H1 (cell line): ENCODE measurements around the gene FAT1. TPM values are rescaled to one million over a fixed set of nuclear protein-coding genes. Genes with fewer than 3 reads are reported as not detected.

Source experiments
- CTCF ChIA-PET: fragments of 300-600 bp; sonication (Branson Sonifier 250); formaldehyde crosslinking; loops from one replicate; lab custom pipeline; 2021; ENCODE audit not compliant: partially characterized antibody; lab: Charles Lee
- POLR2A ChIA-PET: fragments of 300-600 bp; sonication (Branson Sonifier 250); formaldehyde crosslinking; loops from one replicate; lab custom pipeline; 2021; ENCODE audit warnings: inconsistent platforms; ENCODE audit not compliant: partially characterized antibody; lab: Charles Lee
- DNase-seq, 2 experiments: peaks; one replicate each; pipeline versions ENCODE4 v3.0.0 to v3.0.0-alpha.2; 2010 to 2022; ENCODE audit warnings: low spot score in 2 of 2, low read depth in 1 of 2, mixed read lengths in 1 of 2
- FAIRE-seq: peaks from 2 replicates; lab custom pipeline; 2011; peaks lifted over from hg19 to GRCh38; lab: Jason Lieb, UNC
- H2AFZ ChIP-seq: 2 replicates; pipeline ENCODE4 v1.8.1; 2012; ENCODE audit warnings: low read length, inconsistent platforms
- H2AK5ac ChIP-seq: 2 replicates; pipeline ENCODE4 v1.6.1; 2013; ENCODE audit warnings: low read depth, low read length
- H2BK120ac ChIP-seq: replicated peaks from 2 replicates; pipeline ENCODE3; 2013; ENCODE audit warnings: low read depth, low read length, inconsistent platforms
- H2BK12ac ChIP-seq: 2 replicates; pipeline ENCODE4 v1.6.1; 2013; ENCODE audit warnings: low read depth, low read length
- H2BK15ac ChIP-seq: 2 replicates; pipeline ENCODE4 v1.6.1; 2013; ENCODE audit warnings: low read length
- H2BK20ac ChIP-seq: 2 replicates; pipeline ENCODE4 v1.6.1; 2013; ENCODE audit warnings: low read length
- H2BK5ac ChIP-seq: 2 replicates; pipeline ENCODE4 v1.6.1; 2013; ENCODE audit warnings: low read depth, low read length
- H3K14ac ChIP-seq: 2 replicates; pipeline ENCODE4 v1.6.1; 2013; ENCODE audit warnings: inconsistent platforms; ENCODE audit not compliant: insufficient read length
- H3K18ac ChIP-seq: 2 replicates; pipeline ENCODE4 v1.6.1; 2013; ENCODE audit warnings: low read length; ENCODE audit errors: extremely low read depth
- H3K23ac ChIP-seq: 2 replicates; pipeline ENCODE4 v1.6.1; 2013; ENCODE audit warnings: inconsistent platforms; ENCODE audit not compliant: insufficient read length
- H3K23me2 ChIP-seq: 2 replicates; pipeline ENCODE4 v1.6.1; 2013; ENCODE audit warnings: low read depth, low read length
- H3K27ac ChIP-seq: 2 replicates; pipeline ENCODE4 v1.6.1; 2011; ENCODE audit warnings: low read depth, low read length, inconsistent platforms
- H3K27me3 ChIP-seq, 4 experiments: replicated peaks in 1 of 4; 1 replicate in 1 of 4; 2 replicates in 3 of 4; pipeline versions ENCODE4 v1.6.1 to v1.8.1; 2011 to 2013; ENCODE audit warnings: low read length in 3 of 4, mild to moderate bottlenecking in 3 of 4, inconsistent platforms in 2 of 4, mixed read lengths in 2 of 4, moderate library complexity in 1 of 4; ENCODE audit not compliant: control insufficient read depth in 3 of 4, insufficient read depth in 3 of 4; ENCODE audit errors: extremely low read depth in 1 of 4
- H3K36me3 ChIP-seq, 4 experiments: 2 replicates each; pipeline versions ENCODE4 v1.6.1 to v1.8.1; 2011 to 2013; ENCODE audit warnings: mild to moderate bottlenecking in 4 of 4, low read length in 3 of 4, moderate library complexity in 2 of 4, control low read depth in 1 of 4, inconsistent platforms in 1 of 4; ENCODE audit not compliant: insufficient read depth in 4 of 4, control insufficient read depth in 2 of 4
- H3K4ac ChIP-seq: replicated peaks from 2 replicates; pipeline ENCODE3; 2013; ENCODE audit warnings: low read length, low read depth, mixed read lengths, inconsistent platforms; ENCODE audit not compliant: insufficient read length
- H3K4me1 ChIP-seq, 4 experiments: replicated peaks in 1 of 4; 1 replicate in 1 of 4; 2 replicates in 3 of 4; pipeline versions ENCODE4 v1.6.1 to v1.8.1; 2011 to 2013; ENCODE audit warnings: low read length in 3 of 4, inconsistent platforms in 2 of 4, mixed read lengths in 1 of 4; ENCODE audit not compliant: insufficient read depth in 4 of 4, control insufficient read depth in 3 of 4
- H3K4me2 ChIP-seq, 2 experiments: 2 replicates each; pipeline versions ENCODE4 v1.6.1 to v1.8.1; 2011 to 2013; ENCODE audit warnings: low read depth in 2 of 2, low read length in 2 of 2, control low read depth in 1 of 2, inconsistent platforms in 1 of 2, mild to moderate bottlenecking in 1 of 2; ENCODE audit not compliant: insufficient read depth in 1 of 2
- H3K4me3 ChIP-seq, 4 experiments: fragments of 200-600, 300-600 bp in 1 of 4; sonication (generic), shearing (Covaris generic), sonication (Bioruptor Twin) in 1 of 4; 2 replicates each; pipeline versions ENCODE4 v1.5.1 to v1.8.1; 2011 to 2016; ENCODE audit warnings: low read length in 4 of 4, low read depth in 3 of 4, control low read depth in 2 of 4, inconsistent platforms in 2 of 4, mild to moderate bottlenecking in 2 of 4, mixed read lengths in 1 of 4, moderate library complexity in 1 of 4; ENCODE audit not compliant: insufficient read depth in 2 of 4; ENCODE audit errors: extremely low read depth in 1 of 4
- H3K56ac ChIP-seq: replicated peaks from 2 replicates; pipeline ENCODE3; 2013; ENCODE audit warnings: low read depth, mild to moderate bottlenecking, mixed read lengths, low read length, inconsistent platforms; ENCODE audit not compliant: insufficient read length
- H3K79me1 ChIP-seq: 2 replicates; pipeline ENCODE4 v1.6.1; 2013; ENCODE audit warnings: low read depth, low read length, control low read depth
- H3K79me2 ChIP-seq, 2 experiments: 2 replicates each; pipeline versions ENCODE4 v1.6.1 to v1.8.1; 2012 to 2013; ENCODE audit warnings: low read length in 2 of 2, mild to moderate bottlenecking in 2 of 2, inconsistent platforms in 1 of 2; ENCODE audit not compliant: insufficient read depth in 2 of 2, control insufficient read depth in 1 of 2
- H3K9ac ChIP-seq, 4 experiments: replicated peaks in 1 of 4; 1 replicate in 1 of 4; 2 replicates in 3 of 4; pipeline versions ENCODE4 v1.6.1 to v1.8.1; 2011 to 2013; ENCODE audit warnings: low read depth in 3 of 4, low read length in 3 of 4, control low read depth in 2 of 4, mild to moderate bottlenecking in 2 of 4, moderate library complexity in 2 of 4, inconsistent platforms in 1 of 4; ENCODE audit errors: extremely low read depth in 1 of 4
- H3K9me3 ChIP-seq, 2 experiments: 2 replicates each; pipeline versions ENCODE4 v1.6.1 to v1.8.1; 2012 to 2013; ENCODE audit warnings: mild to moderate bottlenecking in 2 of 2, moderate library complexity in 2 of 2, control low read depth in 1 of 2, inconsistent platforms in 1 of 2, low read depth in 1 of 2, low read length in 1 of 2, mixed read lengths in 1 of 2; ENCODE audit not compliant: insufficient read depth in 2 of 2
- H4K20me1 ChIP-seq, 2 experiments: replicated peaks in 1 of 2; 2 replicates each; pipeline versions ENCODE3 to v1.8.1; 2011 to 2013; ENCODE audit warnings: inconsistent platforms in 2 of 2, low read length in 2 of 2, mild to moderate bottlenecking in 1 of 2; ENCODE audit not compliant: insufficient read depth in 2 of 2, control insufficient read depth in 1 of 2
- H4K5ac ChIP-seq: 2 replicates; pipeline ENCODE4 v1.6.1; 2013; ENCODE audit warnings: low read length, low read depth, mixed read lengths, inconsistent platforms; ENCODE audit not compliant: insufficient read length
- H4K8ac ChIP-seq: 2 replicates; pipeline ENCODE4 v1.8.0; 2013; ENCODE audit warnings: mild to moderate bottlenecking, moderate library complexity, low read length, inconsistent platforms; ENCODE audit not compliant: insufficient read depth; ENCODE audit errors: extremely low read depth
- H4K91ac ChIP-seq: replicated peaks from 2 replicates; pipeline ENCODE3; 2013; ENCODE audit warnings: low read length, mixed read lengths, inconsistent platforms; ENCODE audit not compliant: insufficient read length
- SP2 ChIP-seq: IDR thresholded peaks from 2 replicates; pipeline ENCODE4 v1.6.1; 2012; ENCODE audit warnings: mild to moderate bottlenecking, low read length, inconsistent platforms
- WGBS, 2 experiments: shearing (Covaris generic) in 1 of 2; methylation state at CpG; one replicate each; pipeline versions ENCODE4 v1.1.6 to v1.1.7; 2013 to 2015; ENCODE audit warnings: low lambda C conversion rate in 2 of 2, mixed read lengths in 2 of 2, inconsistent platforms in 1 of 2, low coverage in 1 of 2, missing lambda C conversion rate in 1 of 2; ENCODE audit not compliant: insufficient replicate concordance in 2 of 2, insufficient coverage in 1 of 2, insufficient read length in 1 of 2; ENCODE audit errors: extremely low coverage in 1 of 2, missing lambda C conversion rate in 1 of 2; 5-methylcytosine and 5-hydroxymethylcytosine counted together
- polyA plus RNA-seq, 7 experiments: library from polyadenylated mRNA; depleted of rRNA in 3 of 7; stranded (reverse) in 5 of 7; unstranded in 2 of 7; fragments of >200 nt in 5 of 7; fragments of 200-250 nt in 2 of 7; gene quantifications; 1 replicate in 5 of 7; 2 replicates in 1 of 7; 4 replicates in 1 of 7; pipeline versions ENCODE4 v1.2.1 to v1.2.3, GENCODE V29; 2011 to 2013; ENCODE audit warnings: missing spikeins in 2 of 7, mixed read lengths in 2 of 7
- total RNA-seq: library from RNA; stranded (reverse); fragmentation: NEBNext Ultra II Directional; extraction: Animal tissue kit (Norgen Biotek cat#: 25700); gene quantifications from 2 replicates; pipeline ENCODE4 v1.2.1, GENCODE V29; 2021

Gene FAT1
- total and polyA plus RNA-seq, 2 of the 8 experiments (the other 6 are each of a cell fraction or from before 2014, with no cell fraction given): 94.4 to 137 TPM

GRCh38 chr4:186604124-186604807 lies 119.4 kb downstream of the FAT1 start:
- Histone ChIP-seq H2BK12ac (no peak overlapping the region), H4K20me1 (peaks cover 2 to 6% of the 10 kb centered on the region in 2 experiments), H3K9me3 (no peaks in the 10 kb centered on the region), H3K4me1 (no peaks in the 10 kb centered on the region), H3K23me2 (peaks cover 6% of the 10 kb centered on the region; the same call in 1 of the 2 replicates), H2AK5ac (no peak overlapping the region), H3K27ac (no peak overlapping the region), H2BK5ac (no peak overlapping the region), H3K4me2 (no peak overlapping the region), H3K36me3 (peaks cover 24 to 93% (median 68%) of the 10 kb centered on the region in 4 experiments), H3K23ac (no peak overlapping the region), H3K4ac (no peak overlapping the region), H3K14ac (no peak overlapping the region), H3K79me2 (no peaks in the 10 kb centered on the region), H2BK20ac (no peak overlapping the region), H3K27me3 (no peaks in the 10 kb centered on the region), H4K5ac (no peak overlapping the region), H3K18ac (no peak overlapping the region), H3K79me1 (no peaks in the 10 kb centered on the region; the same call in 1 of the 2 replicates), H4K8ac (no peak overlapping the region), H3K4me3 (no peak overlapping the region), H4K91ac (no peak overlapping the region), H2BK120ac (no peak overlapping the region), H2AFZ (no peak overlapping the region), H3K56ac (no peak overlapping the region), H3K9ac (no peak overlapping the region), H2BK15ac (no peak overlapping the region)
- no peak for TF ChIP-seq SP2
- ChIA-PET POLR2A (no interaction called here), CTCF (interaction anchor here (0.8 to 1.6 kb wide), 3 partner anchors 12 to 115 kb away, joined by 3 to 4 read pairs (median 3); no protein-coding TSS in a partner anchor)
- FAIRE-seq: no peak
- no peak for DNase-seq
- 87 to 100% methylated on average over 2 to 7 of the region's 7 CpGs for WGBS, 2 experiments
